Measurements from ENCODE around the gene PPARD. TPM values are rescaled to one million over a fixed set of nuclear protein-coding genes. Genes with fewer than 3 reads are reported as not detected.

The PPARD gene
- total RNA-seq, 1 donor: 1.3 TPM

GRCh38 chr6:35461270-35461669 lies 118.9 kb downstream of the PPARD start:
- no peak for DNase-seq (ENCODE audit: low read depth in 2 of 3, low spot score in 2 of 3)

- no peak for DNase-seq (ENCODE audit: low read depth in 2 of 3, low spot score in 2 of 3)
Measured at GRCh38 chr6:35463292-35463691, 120.9 kb downstream of the PPARD start.

GRCh38 chr6:35465646-35466045 lies 123.3 kb downstream of the PPARD start:
- no peak for DNase-seq (ENCODE audit: low read depth in 2 of 3, low spot score in 2 of 3)

GRCh38 chr6:35468181-35468979 lies 126.0 kb downstream of the PPARD start, which contains the start of gene RPL10A:
Gene RPL10A (plus strand): TSS chr6:35468401. CDS start chr6:35468435, 34 bp downstream.
- peak; percentile 95 to 98 (median 96) for DNase-seq (ENCODE audit: low read depth in 2 of 3, low spot score in 2 of 3)

GRCh38 chr6:35468980-35469750 lies 126.8 kb downstream of the PPARD start:
- no peak for DNase-seq (ENCODE audit: low read depth in 2 of 3, low spot score in 2 of 3)

DNA sequence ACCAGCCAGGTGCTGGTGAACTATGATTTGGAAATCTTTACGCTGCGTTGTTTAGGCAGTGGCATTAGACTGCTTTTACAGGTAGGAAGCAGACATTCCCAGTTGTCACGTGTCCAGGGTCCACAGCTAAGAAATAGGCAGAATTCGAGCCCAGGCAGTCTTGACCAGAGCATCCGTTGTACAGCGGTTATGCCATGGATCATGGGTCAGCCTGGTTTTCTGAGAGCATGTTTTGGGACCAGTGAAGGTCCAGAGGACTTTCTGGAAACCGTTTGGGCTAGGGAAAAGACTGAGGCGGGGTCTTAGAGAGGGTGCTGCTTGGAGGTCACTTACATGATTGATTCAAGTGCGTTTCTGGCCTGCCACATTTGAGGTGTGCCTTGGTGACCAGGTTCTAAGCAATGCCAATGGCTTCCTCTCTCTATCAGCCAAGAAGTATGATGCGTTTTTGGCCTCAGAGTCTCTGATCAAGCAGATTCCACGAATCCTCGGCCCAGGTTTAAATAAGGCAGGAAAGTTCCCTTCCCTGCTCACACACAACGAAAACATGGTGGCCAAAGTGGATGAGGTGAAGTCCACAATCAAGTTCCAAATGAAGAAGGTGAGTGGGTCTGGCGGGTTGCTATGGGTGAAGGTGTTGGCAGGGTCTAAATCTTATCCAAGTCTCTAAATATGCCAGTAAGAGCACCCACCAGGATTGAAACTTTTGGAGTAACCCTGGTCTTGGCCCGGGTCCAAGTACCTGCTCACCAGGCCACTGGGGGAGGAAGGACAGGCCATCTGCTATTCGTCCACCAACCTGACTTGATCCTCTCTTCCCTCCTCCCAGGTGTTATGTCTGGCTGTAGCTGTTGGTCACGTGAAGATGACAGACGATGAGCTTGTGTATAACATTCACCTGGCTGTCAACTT lies 127.6 kb downstream of the PPARD start:
- DNase-seq (ENCODE audit: low read depth in 2 of 3, low spot score in 2 of 3): no peak

GRCh38 chr6:35470663-35471120 lies 128.3 kb downstream of the PPARD start:
- no peak for DNase-seq (ENCODE audit: low read depth in 2 of 3, low spot score in 2 of 3)

DNA sequence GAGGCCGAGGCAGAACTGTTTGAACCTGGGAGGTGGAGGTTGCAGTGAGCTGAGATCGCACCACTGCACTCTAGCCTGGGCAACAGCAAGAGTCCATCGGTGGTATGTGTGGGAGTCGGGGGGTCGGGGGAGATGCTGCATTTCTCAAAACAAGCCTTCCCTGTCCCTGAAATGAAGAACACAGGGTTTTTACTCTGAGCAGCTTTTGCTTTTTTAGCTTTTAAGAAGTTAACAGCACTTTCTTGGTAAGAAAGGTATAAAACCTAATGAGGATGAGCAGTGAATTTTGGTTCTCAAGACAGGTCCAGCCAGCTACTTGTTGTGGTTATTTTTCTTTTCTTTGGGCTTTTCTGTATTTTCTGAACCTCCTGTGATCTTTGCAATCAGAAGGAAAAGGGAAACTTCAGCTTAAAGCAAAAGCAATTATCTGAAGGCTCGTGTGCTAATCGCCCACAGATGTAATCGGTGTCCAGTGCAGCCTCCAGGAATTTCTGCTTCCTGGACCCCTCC lies 129.5 kb downstream of the PPARD start:
- no peak for DNase-seq (ENCODE audit: low read depth in 2 of 3, low spot score in 2 of 3)

DNA sequence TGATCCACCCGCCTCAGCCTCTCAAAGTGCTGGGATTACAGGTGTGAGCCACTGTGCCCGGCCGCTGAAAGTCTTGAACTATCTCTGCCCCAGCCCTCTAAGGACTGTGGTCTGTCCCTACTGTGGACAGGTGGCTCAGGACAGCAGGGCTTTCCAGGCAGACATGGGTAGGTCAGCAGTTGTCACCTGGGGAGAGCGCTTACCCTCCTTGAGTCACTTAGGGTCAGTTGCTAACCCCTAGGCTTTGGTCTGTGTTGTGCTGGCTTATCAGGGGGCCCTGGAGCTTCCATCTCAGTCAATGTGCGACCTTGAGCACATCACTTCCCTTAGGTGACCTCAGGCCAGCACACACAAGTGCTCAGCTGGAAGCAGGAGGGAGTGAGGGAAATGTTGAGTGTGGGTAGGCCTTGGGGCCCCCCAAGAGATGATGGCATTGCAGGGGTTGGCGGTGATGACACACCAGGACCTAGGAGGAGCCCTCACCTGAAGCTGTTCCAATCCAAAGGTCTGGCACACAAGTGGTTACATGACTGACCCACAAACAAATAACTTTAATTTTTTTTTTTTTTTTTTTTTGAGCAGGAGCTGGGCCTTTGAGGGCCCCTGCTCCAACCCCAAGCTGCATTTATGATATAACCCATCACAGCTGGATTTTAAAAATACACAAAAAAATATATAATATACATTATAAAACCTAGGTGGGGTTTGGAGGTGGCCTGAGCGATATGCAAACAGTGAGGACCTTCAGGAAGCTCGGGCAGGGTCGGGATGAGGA lies 130.9 kb downstream of the PPARD start:
- no peak for DNase-seq (ENCODE audit: low read depth in 2 of 3, low spot score in 2 of 3)

DNA sequence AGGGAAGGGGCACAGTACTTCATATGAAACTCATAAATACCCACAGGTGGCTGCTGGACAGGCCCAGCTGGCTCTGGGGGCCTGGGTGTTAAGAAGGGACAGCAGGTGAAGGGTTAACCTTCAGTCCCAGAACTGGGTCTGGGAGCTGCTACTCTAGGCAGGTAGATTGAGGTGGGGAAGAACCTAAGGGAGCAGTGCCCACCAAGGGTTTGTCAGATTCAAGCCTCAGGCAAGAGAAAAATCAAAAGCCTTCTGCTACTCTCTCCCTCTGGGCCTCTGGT lies 131.4 kb downstream of the PPARD start:
- DNase-seq (ENCODE audit: low read depth in 2 of 3, low spot score in 2 of 3): no peak

DNA sequence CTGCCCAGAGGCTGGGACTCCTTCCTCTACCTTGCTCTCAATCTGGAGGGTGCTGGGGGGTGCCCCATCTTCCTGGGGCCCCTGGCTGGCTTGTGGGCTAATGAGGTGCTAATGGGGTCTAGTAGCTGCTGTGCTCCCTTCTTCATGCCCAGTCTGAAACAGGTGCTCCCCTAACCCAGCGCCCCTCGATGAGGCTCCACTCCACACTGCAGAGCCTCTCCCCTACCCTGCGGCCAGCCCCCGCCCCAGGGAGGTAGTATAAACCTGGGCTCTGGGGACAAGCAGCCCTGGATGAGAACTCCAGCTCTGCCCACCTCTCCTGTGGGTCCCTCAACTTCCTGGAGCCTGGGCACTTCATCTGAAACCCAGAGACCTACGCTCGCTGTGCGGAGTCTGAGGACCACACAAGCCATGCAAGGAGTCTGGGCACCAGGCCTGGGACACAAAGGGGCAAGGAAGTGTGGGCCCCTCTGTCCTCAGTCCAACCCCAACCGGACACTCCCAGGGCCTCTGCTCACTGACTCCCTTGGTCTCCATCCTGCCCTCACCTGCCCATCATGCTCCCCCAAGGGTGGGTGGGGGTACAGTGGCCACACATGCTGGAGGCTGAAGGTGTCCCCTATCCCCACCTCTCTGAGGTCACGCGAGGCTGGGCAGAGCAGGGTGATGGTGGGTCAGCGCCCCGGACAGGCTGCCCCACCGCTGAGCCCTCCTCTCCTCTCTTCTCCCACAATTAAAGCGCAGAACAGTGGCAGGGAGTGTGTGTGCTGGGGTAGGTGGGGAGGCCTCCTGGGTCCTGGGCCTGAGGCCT lies 132.0 kb downstream of the PPARD start:
- DNase-seq (ENCODE audit: low read depth in 2 of 3, low spot score in 2 of 3): no peak

- no peak for DNase-seq (ENCODE audit: low read depth in 2 of 3, low spot score in 2 of 3)
Measured at GRCh38 chr6:35474942-35475570, 132.7 kb downstream of the PPARD start.

DNA sequence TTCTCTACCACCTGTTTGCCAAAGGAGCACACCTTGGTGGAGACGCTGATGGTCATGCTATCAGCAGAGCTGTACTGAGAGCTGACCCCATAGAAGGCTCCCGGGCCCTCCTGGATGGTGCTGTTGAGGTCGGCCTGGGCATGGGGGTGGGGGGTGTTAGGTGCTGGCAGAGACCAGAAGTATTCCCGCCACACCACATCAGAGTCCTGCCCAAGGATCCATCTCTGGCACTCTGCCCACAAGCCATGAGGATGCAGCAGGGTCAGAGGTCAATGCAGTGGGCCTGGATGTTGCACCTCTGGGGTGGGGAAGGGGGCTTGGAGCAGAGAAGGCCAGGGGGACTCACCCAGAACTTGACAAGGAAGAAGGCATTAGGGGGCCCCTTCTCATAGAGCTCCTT lies 133.2 kb downstream of the PPARD start:
- no peak for DNase-seq (ENCODE audit: low read depth in 2 of 3, low spot score in 2 of 3)

GRCh38 chr6:35476004-35476403 lies 133.6 kb downstream of the PPARD start:
- no peak for DNase-seq (ENCODE audit: low read depth in 2 of 3, low spot score in 2 of 3)

DNA sequence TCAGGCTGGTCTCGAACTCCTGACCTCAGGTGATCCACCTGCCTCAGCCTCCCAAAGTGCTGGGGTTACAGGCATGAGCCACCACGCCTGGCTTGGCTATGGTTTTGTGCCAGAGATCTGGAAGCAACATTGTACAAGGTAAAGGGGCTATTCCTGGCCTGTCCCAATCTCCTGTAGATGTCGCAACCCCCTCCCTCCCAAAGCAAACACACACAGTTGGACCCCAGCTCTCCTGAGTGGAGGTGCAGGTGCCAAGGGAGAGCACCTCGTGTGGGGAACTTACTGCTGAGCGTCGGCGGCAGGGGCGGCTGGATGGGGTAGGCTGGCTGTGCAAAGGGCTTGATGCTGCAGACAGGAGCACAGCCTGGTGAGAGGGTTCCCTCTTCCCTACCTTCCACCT lies 134.7 kb downstream of the PPARD start:
- DNase-seq (ENCODE audit: low read depth in 2 of 3, low spot score in 2 of 3): no peak

All from hematopoietic multipotent progenitor cell (in vitro differentiated cells).